ENCODE results near the gene GLIPR2. TPM values are rescaled to one million over a fixed set of nuclear protein-coding genes. Genes with fewer than 3 reads are reported as not detected.
A peak's percentile ranks its signal among the peaks of the same experiment; 100 is the strongest.

The GLIPR2 gene
- total RNA-seq, 1 experiment from 2014 or later: 0.96 TPM

GRCh38 chr9:36147441-36148175 lies 11.1 kb downstream of the GLIPR2 start:
- no TSS peak for BruUV-seq (replicated peaks)
- Mint-ChIP-seq H3K4me3 (ENCODE audit: unreplicated experiment) (no peak overlapping the region), H3K4me1 (ENCODE audit: insufficient read depth, unreplicated experiment) (peaks cover 4% of the 10 kb centered on the region), H3K27me3 (ENCODE audit: insufficient read depth, unreplicated experiment) (peaks cover 23% of the 10 kb centered on the region), H3K9me3 (ENCODE audit: unreplicated experiment) (peaks cover 11% of the 10 kb centered on the region), H3K27ac (ENCODE audit: low read depth, unreplicated experiment) (no peak overlapping the region), H3K36me3 (ENCODE audit: insufficient read depth, unreplicated experiment) (no peaks in the 10 kb centered on the region)
- ChIA-PET POLR2A (interaction anchor here (3.5 kb wide), 1 partner anchor 43 kb away, joined by 15 read pairs; the partner anchor contains the start of gene CLTA), CTCF (interaction anchor here (0.6 to 2.9 kb wide), 5 partner anchors 11 to 261 kb away, joined by 3 to 20 read pairs (median 3); partner anchors contain the start of gene GLIPR2)
- intact Hi-C loops (cut with micrococcal nuclease): no loop called here
- no peak for DNase-seq (ENCODE audit: unreplicated experiment)
- TF ChIP-seq, protein P1, sequence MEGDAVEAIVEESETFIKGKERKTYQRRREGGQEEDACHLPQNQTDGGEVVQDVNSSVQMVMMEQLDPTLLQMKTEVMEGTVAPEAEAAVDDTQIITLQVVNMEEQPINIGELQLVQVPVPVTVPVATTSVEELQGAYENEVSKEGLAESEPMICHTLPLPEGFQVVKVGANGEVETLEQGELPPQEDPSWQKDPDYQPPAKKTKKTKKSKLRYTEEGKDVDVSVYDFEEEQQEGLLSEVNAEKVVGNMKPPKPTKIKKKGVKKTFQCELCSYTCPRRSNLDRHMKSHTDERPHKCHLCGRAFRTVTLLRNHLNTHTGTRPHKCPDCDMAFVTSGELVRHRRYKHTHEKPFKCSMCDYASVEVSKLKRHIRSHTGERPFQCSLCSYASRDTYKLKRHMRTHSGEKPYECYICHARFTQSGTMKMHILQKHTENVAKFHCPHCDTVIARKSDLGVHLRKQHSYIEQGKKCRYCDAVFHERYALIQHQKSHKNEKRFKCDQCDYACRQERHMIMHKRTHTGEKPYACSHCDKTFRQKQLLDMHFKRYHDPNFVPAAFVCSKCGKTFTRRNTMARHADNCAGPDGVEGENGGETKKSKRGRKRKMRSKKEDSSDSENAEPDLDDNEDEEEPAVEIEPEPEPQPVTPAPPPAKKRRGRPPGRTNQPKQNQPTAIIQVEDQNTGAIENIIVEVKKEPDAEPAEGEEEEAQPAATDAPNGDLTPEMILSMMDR (IDR thresholded peaks at IDR 0.05; ENCODE audit: unreplicated experiment): no peak

DNA sequence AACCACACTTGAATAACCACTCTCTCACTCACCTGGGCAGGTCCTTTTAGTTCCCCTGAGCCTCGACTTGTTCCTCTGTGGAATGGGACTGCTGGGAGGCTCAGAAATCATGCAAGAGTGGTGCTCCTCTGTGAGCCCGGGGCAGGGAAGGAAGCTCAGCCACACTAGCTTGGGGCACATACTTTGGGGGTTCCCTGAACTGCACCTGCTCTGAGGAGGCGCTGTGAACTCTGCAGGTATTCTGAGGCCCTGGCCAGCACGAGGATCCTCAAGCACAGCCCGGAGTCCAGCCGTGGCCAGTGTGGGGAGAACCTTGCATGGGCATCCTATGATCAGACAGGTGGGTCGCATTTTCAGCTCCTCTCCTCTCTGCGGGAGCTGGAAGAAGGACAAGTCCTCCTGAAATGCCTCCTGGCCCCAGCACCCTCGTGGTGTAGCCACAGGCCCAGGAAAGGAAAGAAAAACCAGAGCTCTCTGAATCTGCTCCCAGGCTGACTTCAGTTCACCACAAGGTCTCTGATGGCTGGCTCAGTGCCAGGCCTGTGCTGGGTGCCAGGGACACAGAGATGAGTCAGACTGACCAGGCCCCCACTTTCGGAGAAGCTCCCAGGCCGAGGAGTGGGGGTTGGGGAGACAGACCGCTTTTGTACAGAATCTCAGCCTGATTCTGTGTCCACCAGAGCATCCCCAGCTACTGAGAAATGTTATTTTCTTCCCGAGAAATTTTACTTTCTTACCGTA lies 11.9 kb downstream of the GLIPR2 start:
- no peak overlapping the region for H3K4me3 Mint-ChIP-seq (ENCODE audit: unreplicated experiment)
- CTCF ChIA-PET: interaction anchor here (0.8 to 2.9 kb wide), 8 partner anchors 10 to 141 kb away, joined by 3 to 20 read pairs (median 4); no protein-coding TSS in a partner anchor
- POLR2A ChIA-PET: interaction anchor here (0.7 to 3.5 kb wide), 3 partner anchors 14 to 71 kb away, joined by 3 to 15 read pairs (median 3); partner anchors contain the start of gene CLTA
- no peak overlapping the region for H3K27ac Mint-ChIP-seq (ENCODE audit: low read depth, unreplicated experiment)
- H3K4me1 Mint-ChIP-seq (ENCODE audit: insufficient read depth, unreplicated experiment): no peaks in the 10 kb centered on the region
- H3K27me3 Mint-ChIP-seq (ENCODE audit: insufficient read depth, unreplicated experiment): peaks cover 23% of the 10 kb centered on the region
- intact Hi-C loops (cut with micrococcal nuclease): no loop called here
- DNase-seq (ENCODE audit: unreplicated experiment): peak; percentile 98
- no TSS peak for BruUV-seq (replicated peaks)
- H3K36me3 Mint-ChIP-seq (ENCODE audit: insufficient read depth, unreplicated experiment): no peaks in the 10 kb centered on the region
- TF ChIP-seq, protein P1 (IDR thresholded peaks at IDR 0.05; ENCODE audit: unreplicated experiment): no peak
- H3K9me3 Mint-ChIP-seq (ENCODE audit: unreplicated experiment): peaks cover 11% of the 10 kb centered on the region

DNA sequence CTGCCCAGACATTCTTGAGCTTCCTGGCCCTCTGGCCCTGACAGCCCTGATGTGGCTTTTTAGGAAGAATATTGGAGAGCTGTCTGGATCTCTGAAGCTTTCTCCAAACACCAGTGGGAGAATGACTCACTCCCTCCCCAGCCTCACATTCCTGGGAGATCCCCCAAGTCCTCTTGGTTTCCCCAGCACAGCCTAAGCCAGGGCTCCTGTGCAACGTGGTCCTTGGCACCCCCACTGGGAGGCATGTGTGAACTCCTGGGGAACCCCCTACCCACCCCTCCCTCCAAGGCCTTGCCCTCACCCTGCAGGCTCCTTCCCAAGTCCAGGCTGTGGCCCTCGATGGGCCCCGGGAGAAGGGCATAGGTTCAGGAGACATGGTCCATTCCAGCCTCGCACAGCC lies 12.7 kb downstream of the GLIPR2 start:
- intact Hi-C loops (cut with micrococcal nuclease): no loop called here
- POLR2A ChIA-PET: interaction anchor here (0.8 to 3.5 kb wide), 2 partner anchors 14 to 41 kb away, joined by 3 to 15 read pairs; partner anchors contain the start of gene CLTA
- H3K36me3 Mint-ChIP-seq (ENCODE audit: insufficient read depth, unreplicated experiment): no peaks in the 10 kb centered on the region
- CTCF ChIA-PET: interaction anchor here (0.8 to 2.9 kb wide), 7 partner anchors 10 to 141 kb away, joined by 3 to 20 read pairs (median 5); no protein-coding TSS in a partner anchor
- peaks cover 11% of the 10 kb centered on the region for H3K9me3 Mint-ChIP-seq (ENCODE audit: unreplicated experiment)
- H3K4me3 Mint-ChIP-seq (ENCODE audit: unreplicated experiment): no peak overlapping the region
- no peak overlapping the region for H3K27ac Mint-ChIP-seq (ENCODE audit: low read depth, unreplicated experiment)
- TF ChIP-seq, protein P1 (IDR thresholded peaks at IDR 0.05; ENCODE audit: unreplicated experiment): no peak
- H3K4me1 Mint-ChIP-seq (ENCODE audit: insufficient read depth, unreplicated experiment): no peaks in the 10 kb centered on the region
- no TSS peak for BruUV-seq (replicated peaks)
- peaks cover 22% of the 10 kb centered on the region for H3K27me3 Mint-ChIP-seq (ENCODE audit: insufficient read depth, unreplicated experiment)
- DNase-seq (ENCODE audit: unreplicated experiment): peak; percentile 69

Measured in MCF 10A (cell line).